Hepatocyte (in vitro differentiated cells): ENCODE measurements around the gene LYRM4.

Experiments
- CTCF ChIP-seq: fragments of 200-600 bp; sonication (generic); IDR thresholded peaks from 2 replicates; pipeline ENCODE4 v1.5.1; 2016; ENCODE audit warnings: antibody characterized with exemption, mild to moderate bottlenecking; ENCODE audit not compliant: poor library complexity
- EZH2 ChIP-seq: fragments of 200-600 bp; sonication (generic); IDR thresholded peaks from 2 replicates; pipeline ENCODE4 v1.6.1; 2016; ENCODE audit warnings: antibody characterized with exemption, mild to moderate bottlenecking, borderline replicate concordance
- EZH2phosphoT487 ChIP-seq: fragments of 200-600 bp; sonication (generic); IDR thresholded peaks from one replicate; pipeline ENCODE4 v1.6.1; 2018; ENCODE audit warnings: antibody characterized with exemption, mild to moderate bottlenecking, low read depth, moderate library complexity; ENCODE audit not compliant: unreplicated experiment, severe bottlenecking

GRCh38 chr6:5084781-5085647, 175.7 kb downstream of the LYRM4 start, which contains the start of gene PPP1R3G:
- no peak for TF ChIP-seq CTCF
- TF ChIP-seq EZH2: no peak
- TF ChIP-seq EZH2phosphoT487: no peak
